HCT116 (cell line): ENCODE measurements around the gene KANK3. TPM values are rescaled to one million over a fixed set of nuclear protein-coding genes. Genes with fewer than 3 reads are reported as not detected.
A peak's percentile ranks its signal among the peaks of the same experiment; 100 is the strongest.

Experiments used
- ATAC-seq: fragments of 200-7000 bp; cut with Tn5 transposase; 2 replicates; pipeline ENCODE4 v1.9.1; 2020; ENCODE audit warnings: mild to moderate bottlenecking, moderate library complexity
- BruUV-seq: library from RNA; stranded (reverse); fragments of 400-500 nt; replicated peaks from 2 replicates; lab custom pipeline; 2021; lab: Mats Ljungman, UMichigan
- CTCF ChIA-PET: fragments of 300-600 bp; sonication (Branson Sonifier 250); formaldehyde crosslinking; loops from one replicate; lab custom pipeline; 2021; ENCODE audit warnings: antibody characterized with exemption; lab: Charles Lee
- POLR2A ChIA-PET: fragments of 300-600, 350-600 bp; sonication (Branson Sonifier 250); formaldehyde crosslinking; loops from one replicate; lab custom pipeline; 2021; ENCODE audit warnings: antibody characterized with exemption; lab: Charles Lee
- RAD21 ChIA-PET, 2 experiments: fragments of 300-600 bp; sonication (Branson Sonifier 250); formaldehyde crosslinking; loops; one replicate each; lab custom pipeline; 2023; ENCODE audit warnings: low total read pairs in 2 of 2; ENCODE audit not compliant: uncharacterized antibody in 2 of 2, unreplicated experiment in 2 of 2, low non-redundant PET in 1 of 2; lab: Charles Lee
- DNase-seq: peaks from one replicate; pipeline ENCODE4 v3.0.0-alpha.2; 2010; ENCODE audit warnings: low read depth, low spot score
- H2AFZ ChIP-seq: fragments of 200-600 bp; shearing (Covaris generic), sonication (generic); 2 replicates; pipeline ENCODE4 v1.6.1; 2017; ENCODE audit warnings: low read depth, mixed run types, mixed read lengths, antibody characterized with exemption, low read length; ENCODE audit not compliant: poor library complexity, severe bottlenecking
- H3K27ac ChIP-seq: 2 replicates; pipeline ENCODE4 v1.5.1; 2012; ENCODE audit warnings: low read depth, low read length
- H3K27me3 ChIP-seq: fragments of 200-600 bp; sonication (generic); 2 replicates; pipeline ENCODE4 v1.6.1; 2016; ENCODE audit warnings: mixed run types, low read length, mixed read lengths; ENCODE audit not compliant: insufficient read depth
- H3K36me3 ChIP-seq, 2 experiments: fragments of 200-500 bp in 1 of 2; fragments of 200-600 bp in 1 of 2; sonication (Bioruptor generic) in 1 of 2; sonication (generic) in 1 of 2; 2 replicates each; pipeline versions ENCODE4 v1.5.1 to v1.6.1; 2014 to 2016; ENCODE audit warnings: low read length in 2 of 2, inconsistent platforms in 1 of 2, mixed read lengths in 1 of 2, mixed run types in 1 of 2; ENCODE audit not compliant: insufficient read depth in 2 of 2, control insufficient read depth in 1 of 2
- H3K4me1 ChIP-seq, 2 experiments: fragments of 200-600 bp in 1 of 2; sonication (generic) in 1 of 2; 2 replicates each; pipeline versions ENCODE4 v1.5.1 to v1.6.1; 2012 to 2017; ENCODE audit warnings: low read length in 2 of 2, inconsistent platforms in 1 of 2, mild to moderate bottlenecking in 1 of 2, mixed read lengths in 1 of 2, mixed run types in 1 of 2, moderate library complexity in 1 of 2; ENCODE audit not compliant: insufficient read depth in 2 of 2, control insufficient read depth in 1 of 2
- H3K4me2 ChIP-seq: fragments of 200-600 bp; sonication (generic); 2 replicates; pipeline ENCODE4 v1.6.1; 2017; ENCODE audit warnings: mixed run types, low read length, mixed read lengths
- H3K4me3 ChIP-seq, 2 experiments: fragments of 200-600 bp in 1 of 2; sonication (generic) in 1 of 2; replicated peaks in 1 of 2; 2 replicates each; pipeline ENCODE4 v1.5.1; 2011 to 2016; ENCODE audit warnings: low read length in 2 of 2, control low read depth in 1 of 2, low read depth in 1 of 2, mild to moderate bottlenecking in 1 of 2, mixed read lengths in 1 of 2, mixed run types in 1 of 2
- H3K79me2 ChIP-seq: fragments of 200-600 bp; sonication (generic); 2 replicates; pipeline ENCODE4 v1.6.1; 2017; ENCODE audit warnings: mild to moderate bottlenecking, mixed run types, low read length, moderate library complexity, mixed read lengths; ENCODE audit not compliant: insufficient read depth
- H3K9ac ChIP-seq: fragments of 200-600 bp; sonication (generic); 2 replicates; pipeline ENCODE4 v1.6.1; 2016; ENCODE audit warnings: low read length, mixed read lengths
- H3K9me2 ChIP-seq: fragments of 200-600 bp; sonication (generic), shearing (Covaris generic); 2 replicates; pipeline ENCODE4 v1.6.1; 2017; ENCODE audit warnings: mixed run types, mild to moderate bottlenecking, moderate library complexity; ENCODE audit not compliant: insufficient read depth
- H3K9me3 ChIP-seq, 2 experiments: fragments of 200-500 bp in 1 of 2; fragments of 200-600 bp in 1 of 2; sonication (Bioruptor generic) in 1 of 2; sonication (generic) in 1 of 2; 2 replicates each; pipeline ENCODE4 v1.6.1; 2014 to 2017; ENCODE audit warnings: low read length in 2 of 2, mixed read lengths in 2 of 2, inconsistent platforms in 1 of 2, low read depth in 1 of 2, mild to moderate bottlenecking in 1 of 2, mixed run types in 1 of 2, moderate library complexity in 1 of 2; ENCODE audit not compliant: control insufficient read depth in 1 of 2, insufficient read depth in 1 of 2
- H4K20me1 ChIP-seq: fragments of 200-600 bp; sonication (generic), shearing (Covaris generic); 2 replicates; pipeline ENCODE4 v1.6.1; 2017; ENCODE audit warnings: mixed run types, mild to moderate bottlenecking, moderate library complexity; ENCODE audit not compliant: insufficient read depth
- CBX3 ChIP-seq: IDR thresholded peaks from 2 replicates; pipeline ENCODE4 v1.6.1; 2012; ENCODE audit warnings: low read depth
- ELF1 ChIP-seq: IDR thresholded peaks from 2 replicates; pipeline ENCODE4 v1.6.1; 2012; ENCODE audit warnings: low read depth, borderline replicate concordance
- EZH2 ChIP-seq: fragments of 200-600 bp; sonication (generic); IDR thresholded peaks from 2 replicates; pipeline ENCODE4 v1.6.1; 2017; ENCODE audit warnings: antibody characterized with exemption, mixed run types
- FOSL1 ChIP-seq: IDR thresholded peaks from 2 replicates; pipeline ENCODE4 v1.6.1; 2012; ENCODE audit warnings: low read depth
- JUND ChIP-seq: IDR thresholded peaks from 2 replicates; pipeline ENCODE4 v1.6.1; 2012
- SIN3A ChIP-seq: IDR thresholded peaks from 2 replicates; pipeline ENCODE4 v1.6.1; 2012; ENCODE audit warnings: low read depth
- intact Hi-C: fragments of 100-400 bp; cut with micrococcal nuclease; formaldehyde crosslinking; loops from 2 replicates; pipeline ENCODE4 v1.10.0; 2022
- total RNA-seq: library from RNA; stranded (reverse); gene quantifications from one replicate; pipeline ENCODE4 v1.2.1, GENCODE V29; 2021; ENCODE audit not compliant: unreplicated experiment
- TF ChIP-seq, protein P1 (sequence below): IDR thresholded peaks from 2 replicates; pipeline ENCODE4 v1.6.1; 2012; ENCODE audit warnings: low read depth

KANK3 gene
- total RNA-seq, 1 experiment from 2014 or later = 21.7 TPM

DNA sequence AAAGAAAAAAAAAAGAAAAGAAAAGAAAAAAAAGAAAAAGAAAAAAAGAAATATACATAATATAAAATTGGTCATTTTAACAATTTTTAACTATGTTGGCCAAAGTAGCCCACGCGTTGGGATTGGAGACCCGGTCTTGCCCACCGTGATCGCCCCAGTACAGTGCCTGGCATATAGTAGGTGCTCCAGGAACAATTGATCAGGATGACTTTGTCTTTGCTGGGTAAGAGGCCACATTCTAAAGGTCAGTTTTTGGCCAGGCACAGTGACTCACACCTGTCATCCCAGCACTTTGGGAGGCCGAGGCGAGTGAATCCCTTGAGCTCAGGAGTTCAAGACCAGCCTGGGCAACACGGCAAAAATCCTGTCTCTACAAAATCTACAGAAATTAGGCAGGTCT lies 17.1 kb upstream of the KANK3 start:
- POLR2A ChIA-PET = no interaction called here
- TF ChIP-seq, protein P1, sequence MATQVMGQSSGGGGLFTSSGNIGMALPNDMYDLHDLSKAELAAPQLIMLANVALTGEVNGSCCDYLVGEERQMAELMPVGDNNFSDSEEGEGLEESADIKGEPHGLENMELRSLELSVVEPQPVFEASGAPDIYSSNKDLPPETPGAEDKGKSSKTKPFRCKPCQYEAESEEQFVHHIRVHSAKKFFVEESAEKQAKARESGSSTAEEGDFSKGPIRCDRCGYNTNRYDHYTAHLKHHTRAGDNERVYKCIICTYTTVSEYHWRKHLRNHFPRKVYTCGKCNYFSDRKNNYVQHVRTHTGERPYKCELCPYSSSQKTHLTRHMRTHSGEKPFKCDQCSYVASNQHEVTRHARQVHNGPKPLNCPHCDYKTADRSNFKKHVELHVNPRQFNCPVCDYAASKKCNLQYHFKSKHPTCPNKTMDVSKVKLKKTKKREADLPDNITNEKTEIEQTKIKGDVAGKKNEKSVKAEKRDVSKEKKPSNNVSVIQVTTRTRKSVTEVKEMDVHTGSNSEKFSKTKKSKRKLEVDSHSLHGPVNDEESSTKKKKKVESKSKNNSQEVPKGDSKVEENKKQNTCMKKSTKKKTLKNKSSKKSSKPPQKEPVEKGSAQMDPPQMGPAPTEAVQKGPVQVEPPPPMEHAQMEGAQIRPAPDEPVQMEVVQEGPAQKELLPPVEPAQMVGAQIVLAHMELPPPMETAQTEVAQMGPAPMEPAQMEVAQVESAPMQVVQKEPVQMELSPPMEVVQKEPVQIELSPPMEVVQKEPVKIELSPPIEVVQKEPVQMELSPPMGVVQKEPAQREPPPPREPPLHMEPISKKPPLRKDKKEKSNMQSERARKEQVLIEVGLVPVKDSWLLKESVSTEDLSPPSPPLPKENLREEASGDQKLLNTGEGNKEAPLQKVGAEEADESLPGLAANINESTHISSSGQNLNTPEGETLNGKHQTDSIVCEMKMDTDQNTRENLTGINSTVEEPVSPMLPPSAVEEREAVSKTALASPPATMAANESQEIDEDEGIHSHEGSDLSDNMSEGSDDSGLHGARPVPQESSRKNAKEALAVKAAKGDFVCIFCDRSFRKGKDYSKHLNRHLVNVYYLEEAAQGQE = no peak
- TF ChIP-seq EZH2 = no peak
- TF ChIP-seq ELF1 = no peak
- no peak for TF ChIP-seq SIN3A
- peak; percentile 62; the same call in 1 of the 2 replicates for TF ChIP-seq CBX3
- peak; percentile 18; the same call in 1 of the 2 replicates for TF ChIP-seq FOSL1
- TF ChIP-seq JUND = no peak

More for the DNA sequence above, 17.1 kb upstream of the KANK3 start:
- RAD21 ChIA-PET = no interaction called here
- ATAC-seq (no peak), DNase-seq (no peak)
- no peaks in the 10 kb centered on the region for H3K9me3 ChIP-seq
- H3K9me2 ChIP-seq = no peaks in the 10 kb centered on the region
- H3K27me3 ChIP-seq = no peaks in the 10 kb centered on the region
- H3K4me2 ChIP-seq = peak overlapping the region; percentile 54
- peaks cover 46 to 86% of the 10 kb centered on the region in 2 experiments for H3K4me1 ChIP-seq
- no peak overlapping the region for H3K4me3 ChIP-seq
- H4K20me1 ChIP-seq = no peaks in the 10 kb centered on the region
- no peaks in the 10 kb centered on the region for H3K36me3 ChIP-seq
- BruUV-seq = no TSS peak
- intact Hi-C loops = no loop called here
- CTCF ChIA-PET = no interaction called here
- peak overlapping the region; percentile 26; the same call in 1 of the 2 replicates for H3K27ac ChIP-seq
- peak overlapping the region; percentile 29; the same call in 1 of the 2 replicates for H3K9ac ChIP-seq
- H3K79me2 ChIP-seq = no peaks in the 10 kb centered on the region
- no peak overlapping the region for H2AFZ ChIP-seq
